OCI-LY7 (cell line): ENCODE measurements around the gene PSMF1.

Source experiments
- CTCF ChIP-seq: fragments of 200-600 bp; sonication (generic); conservative IDR thresholded peaks from 2 replicates; pipeline ENCODE4 v1.5.1; 2014; ENCODE audit warnings: mild to moderate bottlenecking, antibody characterized with exemption, low read length, moderate library complexity, mixed read lengths
- EZH2phosphoT487 ChIP-seq: fragments of 200-600 bp; sonication (generic); IDR thresholded peaks from 2 replicates; pipeline ENCODE4 v1.6.1; 2018; ENCODE audit warnings: low read depth, borderline replicate concordance, mild to moderate bottlenecking, mixed run types, antibody characterized with exemption, low read length, moderate library complexity, mixed read lengths

GRCh38 chr20:1123666-1124065 is 5.3 kb downstream of the PSMF1 start:
- TF ChIP-seq CTCF, result no peak
- no peak for TF ChIP-seq EZH2phosphoT487
